IMR-90 (cell line): Measurements from ENCODE around the gene U2AF1.
"Not testable (repeated sequence)": the region's sequence is repeated elsewhere in the genome, so short reads cannot be mapped to it uniquely, and the experiment has no call there.

Experiments
- CEBPB ChIP-seq: IDR thresholded peaks from 2 replicates; pipeline ENCODE4 v1.6.1; 2012; ENCODE audit warnings: low read depth, low read length, improper control_type of control experiment
- CHD1 ChIP-seq: IDR thresholded peaks from 2 replicates; pipeline ENCODE4 v1.6.1; 2012; ENCODE audit warnings: low read depth, low read length, improper control_type of control experiment
- CTCF ChIP-seq: conservative IDR thresholded peaks from 2 replicates; pipeline ENCODE4 v1.5.1; 2012; ENCODE audit warnings: mild to moderate bottlenecking, low read depth, low read length, improper control_type of control experiment
- FOS ChIP-seq: fragments of 150-350 bp; IDR thresholded peaks from 2 replicates; pipeline ENCODE4 v1.6.1; 2016; ENCODE audit warnings: low read depth, low read length
- MAZ ChIP-seq: IDR thresholded peaks from 2 replicates; pipeline ENCODE4 v1.6.1; 2012; ENCODE audit warnings: low read depth, mild to moderate bottlenecking, low read length, improper control_type of control experiment, moderate library complexity, borderline replicate concordance
- MXI1 ChIP-seq: IDR thresholded peaks from 2 replicates; pipeline ENCODE4 v1.6.1; 2012; ENCODE audit warnings: low read depth, mild to moderate bottlenecking, low read length, moderate library complexity, borderline replicate concordance
- NFE2L2 ChIP-seq: fragments of 150-350 bp; IDR thresholded peaks from 2 replicates; pipeline ENCODE4 v1.6.1; 2016; ENCODE audit warnings: low read depth, mild to moderate bottlenecking, low read length
- POLR2A ChIP-seq: IDR thresholded peaks from 2 replicates; pipeline ENCODE4 v1.6.1; 2012; ENCODE audit warnings: mild to moderate bottlenecking, low read depth, low read length
- RAD21 ChIP-seq: IDR thresholded peaks from 2 replicates; pipeline ENCODE4 v1.6.1; 2012; ENCODE audit warnings: low read length, improper control_type of control experiment
- RCOR1 ChIP-seq: IDR thresholded peaks from 2 replicates; pipeline ENCODE4 v1.6.1; 2012; ENCODE audit warnings: mild to moderate bottlenecking, low read length, improper control_type of control experiment; ENCODE audit not compliant: insufficient replicate concordance
- RFX5 ChIP-seq: IDR thresholded peaks from 2 replicates; pipeline ENCODE4 v1.8.0; 2012; ENCODE audit warnings: low read depth, mild to moderate bottlenecking, low read length, moderate library complexity
- SMC3 ChIP-seq: fragments of 150-350 bp; IDR thresholded peaks from 2 replicates; pipeline ENCODE4 v1.6.1; 2016; ENCODE audit warnings: low read depth, mild to moderate bottlenecking, antibody characterized with exemption, low read length, moderate library complexity
- TF ChIP-seq, protein P1 (sequence below): fragments of 150-350 bp; IDR thresholded peaks from 2 replicates; pipeline ENCODE4 v1.6.1; 2017; ENCODE audit warnings: mild to moderate bottlenecking, antibody characterized with exemption, low read length, low read depth
- TF ChIP-seq, protein P2 (sequence below): fragments of 150-350 bp; IDR thresholded peaks from 2 replicates; pipeline ENCODE4 v1.6.1; 2016; ENCODE audit warnings: low read depth, mild to moderate bottlenecking, low read length, moderate library complexity, borderline replicate concordance

DNA sequence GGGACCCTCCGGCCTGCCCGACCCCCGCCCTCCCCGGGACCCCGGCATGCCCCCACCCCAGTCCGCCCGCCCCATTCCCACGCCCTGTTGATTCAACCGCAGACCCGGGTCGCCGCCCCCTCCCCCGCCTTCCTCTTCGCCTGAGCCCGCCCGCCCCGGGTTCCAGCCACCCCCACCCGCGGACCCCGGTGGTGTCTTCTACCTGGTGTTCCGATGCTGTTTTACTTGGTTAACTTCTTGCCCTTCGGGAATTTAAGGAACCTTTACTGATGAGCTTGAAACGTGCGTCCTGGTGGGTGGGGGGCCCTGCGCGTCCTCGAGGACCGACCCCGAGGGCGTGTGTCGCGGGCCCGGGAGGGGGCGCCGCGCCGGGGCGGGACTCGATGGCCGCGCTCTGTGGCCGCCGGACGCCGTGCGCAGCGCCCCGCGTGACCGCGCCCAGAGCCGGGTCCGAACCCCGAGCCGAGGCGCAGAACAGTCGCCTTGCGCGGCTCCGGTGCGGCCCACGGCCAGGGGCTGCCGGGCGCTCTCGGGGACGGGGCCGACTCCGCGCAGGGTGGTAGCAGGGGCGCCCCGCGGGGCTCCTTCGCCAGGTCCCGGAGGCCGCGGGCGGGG, 31.2 kb downstream of the U2AF1 start:
- TF ChIP-seq, protein P1, sequence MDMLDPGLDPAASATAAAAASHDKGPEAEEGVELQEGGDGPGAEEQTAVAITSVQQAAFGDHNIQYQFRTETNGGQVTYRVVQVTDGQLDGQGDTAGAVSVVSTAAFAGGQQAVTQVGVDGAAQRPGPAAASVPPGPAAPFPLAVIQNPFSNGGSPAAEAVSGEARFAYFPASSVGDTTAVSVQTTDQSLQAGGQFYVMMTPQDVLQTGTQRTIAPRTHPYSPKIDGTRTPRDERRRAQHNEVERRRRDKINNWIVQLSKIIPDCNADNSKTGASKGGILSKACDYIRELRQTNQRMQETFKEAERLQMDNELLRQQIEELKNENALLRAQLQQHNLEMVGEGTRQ, result not testable (repeated sequence)
- TF ChIP-seq CTCF, SMC3, POLR2A, CHD1, RAD21, CEBPB, RCOR1, RFX5, MXI1, MAZ, NFE2L2, FOS: not testable (repeated sequence)
- TF ChIP-seq, protein P2, sequence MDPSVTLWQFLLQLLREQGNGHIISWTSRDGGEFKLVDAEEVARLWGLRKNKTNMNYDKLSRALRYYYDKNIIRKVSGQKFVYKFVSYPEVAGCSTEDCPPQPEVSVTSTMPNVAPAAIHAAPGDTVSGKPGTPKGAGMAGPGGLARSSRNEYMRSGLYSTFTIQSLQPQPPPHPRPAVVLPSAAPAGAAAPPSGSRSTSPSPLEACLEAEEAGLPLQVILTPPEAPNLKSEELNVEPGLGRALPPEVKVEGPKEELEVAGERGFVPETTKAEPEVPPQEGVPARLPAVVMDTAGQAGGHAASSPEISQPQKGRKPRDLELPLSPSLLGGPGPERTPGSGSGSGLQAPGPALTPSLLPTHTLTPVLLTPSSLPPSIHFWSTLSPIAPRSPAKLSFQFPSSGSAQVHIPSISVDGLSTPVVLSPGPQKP, result not testable (repeated sequence)
